AG04450 (cell line): Measurements from ENCODE around the gene TWF2. TPM values are rescaled to one million over a fixed set of nuclear protein-coding genes. Genes with fewer than 3 reads are reported as not detected.

ENCODE experiments used
- CTCF ChIA-PET: fragments of 300-600, 350-600 bp; formaldehyde crosslinking; extraction: SDS; loops from one replicate; lab custom pipeline; 2022; ENCODE audit warnings: antibody characterized with exemption, inconsistent platforms; lab: Charles Lee
- POLR2A ChIA-PET: fragments of 350-600 bp; formaldehyde crosslinking; extraction: SDS; loops from one replicate; lab custom pipeline; 2021; ENCODE audit warnings: antibody characterized with exemption, inconsistent platforms; lab: Yijun Ruan, JAX
- DNase-seq: peaks from one replicate; pipeline ENCODE4 v3.0.0-alpha.2; 2011; ENCODE audit warnings: low read depth, low spot score
- H3K27ac ChIP-seq: one replicate; pipeline ENCODE4 v1.5.1; 2012; ENCODE audit warnings: low read depth, low read length, control low read depth
- H3K27me3 ChIP-seq: one replicate; pipeline ENCODE4 v1.6.0; 2012; ENCODE audit warnings: low read length; ENCODE audit not compliant: control insufficient read depth, insufficient read depth
- H3K4me3 ChIP-seq: 2 replicates; pipeline ENCODE4 v1.5.1; 2011; ENCODE audit warnings: mild to moderate bottlenecking, low read depth, low read length, control low read depth
- H3K9me3 ChIP-seq: 2 replicates; pipeline ENCODE4 v1.5.1; 2012; ENCODE audit warnings: low read length; ENCODE audit not compliant: control insufficient read depth, insufficient read depth
- CTCF ChIP-seq: IDR thresholded peaks from 2 replicates; pipeline ENCODE4 v1.5.1; 2011; ENCODE audit warnings: low read depth, low read length, control low read depth, inconsistent platforms
- polyA plus RNA-seq: library from polyadenylated mRNA; depleted of rRNA; stranded (reverse); fragments of >200 nt; gene quantifications from 2 replicates; pipeline ENCODE4 v1.2.3, GENCODE V29; 2011

The TWF2 gene
- polyA plus RNA-seq, 1 experiment = 96.6 TPM

- TF ChIP-seq CTCF = no peak
- Histone ChIP-seq H3K27ac (no peak overlapping the region), H3K4me3 (no peak overlapping the region), H3K9me3 (no peaks in the 10 kb centered on the region), H3K27me3 (no peaks in the 10 kb centered on the region)
- ChIA-PET POLR2A (no interaction called here), CTCF (interaction anchor here (5.0 kb wide), 1 partner anchor 11 kb away, joined by 38 read pairs; no protein-coding TSS in a partner anchor)
- DNase-seq = no peak
Observed at GRCh38 chr3:52210550-52211046, 28.4 kb downstream of the TWF2 start.

- no peak for DNase-seq
- POLR2A ChIA-PET = no interaction called here
- TF ChIP-seq CTCF = no peak
- no peak overlapping the region for H3K4me3 ChIP-seq
- no peak overlapping the region for H3K27ac ChIP-seq
- CTCF ChIA-PET = interaction anchor here (1.0 to 5.0 kb wide), 3 partner anchors 9 to 15 kb away, joined by 3 to 38 read pairs (median 3); no protein-coding TSS in a partner anchor
- no peaks in the 10 kb centered on the region for H3K27me3 ChIP-seq
- no peaks in the 10 kb centered on the region for H3K9me3 ChIP-seq
Observed at GRCh38 chr3:52210037-52210436, 28.9 kb downstream of the TWF2 start.

GRCh38 chr3:52208556-52208955, 30.4 kb downstream of the TWF2 start:
- Histone ChIP-seq H3K27ac (no peak overlapping the region), H3K9me3 (no peaks in the 10 kb centered on the region), H3K27me3 (no peaks in the 10 kb centered on the region), H3K4me3 (no peak overlapping the region)
- CTCF ChIA-PET = interaction anchor here (1.0 to 5.0 kb wide), 3 partner anchors 13 to 131 kb away, joined by 4 to 38 read pairs (median 5); no protein-coding TSS in a partner anchor
- TF ChIP-seq CTCF = no peak
- POLR2A ChIA-PET = no interaction called here
- DNase-seq = no peak

GRCh38 chr3:52205727-52206372, 33.1 kb downstream of the TWF2 start:
- no peak for TF ChIP-seq CTCF
- DNase-seq = no peak
- Histone ChIP-seq H3K27ac (no peak overlapping the region), H3K9me3 (no peaks in the 10 kb centered on the region), H3K27me3 (no peaks in the 10 kb centered on the region), H3K4me3 (no peak overlapping the region)
- CTCF ChIA-PET = interaction anchor here (3.0 kb wide), 1 partner anchor 14 kb away, joined by 21 read pairs; no protein-coding TSS in a partner anchor
- POLR2A ChIA-PET = no interaction called here
